ENCODE results near the gene CEP44.

The CEP44 gene

GRCh38 chr4:174332741-174333493, 49.2 kb downstream of the CEP44 start:
- TF ChIP-seq CTCF (IDR thresholded peaks at IDR 0.05; ENCODE audit: borderline replicate concordance, control extremely low read depth, extremely low read depth, insufficient read depth, missing control alignments): no peak
- in situ Hi-C loops (cut with MboI; ENCODE audit: low sequenced_read_pairs, unreplicated experiment): no loop called here
- DNase-seq (ENCODE audit: low spot score): no peak

GRCh38 chr4:174334628-174335027, 50.9 kb downstream of the CEP44 start:
- in situ Hi-C loops (cut with MboI; ENCODE audit: low sequenced_read_pairs, unreplicated experiment): no loop called here
- peak; percentile 30 for DNase-seq (ENCODE audit: low spot score)
- TF ChIP-seq CTCF (IDR thresholded peaks at IDR 0.05; ENCODE audit: borderline replicate concordance, control extremely low read depth, extremely low read depth, insufficient read depth, missing control alignments): no peak

- no peak for DNase-seq (ENCODE audit: low spot score)
- TF ChIP-seq CTCF (IDR thresholded peaks at IDR 0.05; ENCODE audit: borderline replicate concordance, control extremely low read depth, extremely low read depth, insufficient read depth, missing control alignments): no peak
- in situ Hi-C loops (cut with MboI; ENCODE audit: low sequenced_read_pairs, unreplicated experiment): no loop called here
Measured at GRCh38 chr4:174340714-174341113, 57.0 kb downstream of the CEP44 start.

- in situ Hi-C loops (cut with MboI; ENCODE audit: low sequenced_read_pairs, unreplicated experiment): no loop called here
- TF ChIP-seq CTCF (IDR thresholded peaks at IDR 0.05; ENCODE audit: borderline replicate concordance, control extremely low read depth, extremely low read depth, insufficient read depth, missing control alignments): no peak
- DNase-seq (ENCODE audit: low spot score): no peak
Measured at GRCh38 chr4:174349156-174349555, 65.4 kb downstream of the CEP44 start.

- no peak for TF ChIP-seq CTCF (IDR thresholded peaks at IDR 0.05; ENCODE audit: borderline replicate concordance, control extremely low read depth, extremely low read depth, insufficient read depth, missing control alignments)
- no peak for DNase-seq (ENCODE audit: low spot score)
- in situ Hi-C loops (cut with MboI; ENCODE audit: low sequenced_read_pairs, unreplicated experiment): no loop called here
Measured at GRCh38 chr4:174352061-174352819, 68.5 kb downstream of the CEP44 start.

- in situ Hi-C loops (cut with MboI; ENCODE audit: low sequenced_read_pairs, unreplicated experiment): no loop called here
- DNase-seq (ENCODE audit: low spot score): no peak
Measured at GRCh38 chr4:174357321-174357720, 73.6 kb downstream of the CEP44 start.

More at GRCh38 chr4:174357321-174357720, 73.6 kb downstream of the CEP44 start:
- no peak for TF ChIP-seq CTCF (IDR thresholded peaks at IDR 0.05; ENCODE audit: borderline replicate concordance, control extremely low read depth, extremely low read depth, insufficient read depth, missing control alignments)

All from GM13976 (cell line).